ENCODE data around the gene B4GALT2. TPM values are rescaled to one million over a fixed set of nuclear protein-coding genes. Genes with fewer than 3 reads are reported as not detected.

The B4GALT2 gene
- total and polyA plus RNA-seq, 2 of the 8 experiments (the other 6 are each of a cell fraction or from before 2014, with no cell fraction given): 56.5 to 121 TPM

DNA sequence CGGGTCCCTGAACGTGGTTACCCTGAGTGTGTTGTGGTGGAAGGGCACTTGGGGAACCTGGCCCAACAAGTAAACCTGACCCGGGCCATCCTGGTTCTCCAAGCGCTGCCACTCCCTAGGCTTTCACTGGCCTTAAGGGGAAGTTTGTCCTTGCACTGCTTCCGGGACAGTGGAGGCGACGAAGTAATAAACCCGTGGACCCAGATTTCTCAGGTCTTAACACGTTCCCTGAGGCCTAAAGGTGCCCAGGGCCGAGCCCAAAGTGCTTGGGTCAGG, 12.1 kb downstream of the B4GALT2 start (continued):
- TF ChIP-seq, protein P1, sequence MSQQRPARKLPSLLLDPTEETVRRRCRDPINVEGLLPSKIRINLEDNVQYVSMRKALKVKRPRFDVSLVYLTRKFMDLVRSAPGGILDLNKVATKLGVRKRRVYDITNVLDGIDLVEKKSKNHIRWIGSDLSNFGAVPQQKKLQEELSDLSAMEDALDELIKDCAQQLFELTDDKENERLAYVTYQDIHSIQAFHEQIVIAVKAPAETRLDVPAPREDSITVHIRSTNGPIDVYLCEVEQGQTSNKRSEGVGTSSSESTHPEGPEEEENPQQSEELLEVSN (IDR thresholded peaks at IDR 0.05): no peak
- TF ChIP-seq FOSL1 (IDR thresholded peaks at IDR 0.05; ENCODE audit: insufficient read depth, low read depth, low read length): no peak
- TF ChIP-seq ASH2L (IDR thresholded peaks at IDR 0.05; ENCODE audit: low read length): no peak
- TF ChIP-seq RNF2 (IDR thresholded peaks at IDR 0.05; ENCODE audit: borderline replicate concordance, low read depth, low read length, missing control alignments, poor library complexity, severe bottlenecking): no peak

All from H1 (cell line).